Subcutaneous adipose tissue (tissue), 4 donors: Measurements from ENCODE around the gene QSOX2. TPM values are rescaled to one million over a fixed set of nuclear protein-coding genes. Genes with fewer than 3 reads are reported as not detected.

Experiments
- total RNA-seq, 4 donors: library from RNA; depleted of rRNA; stranded (reverse); fragments of >200 nt; gene quantifications; one replicate each; pipeline ENCODE4 v1.1.0, GENCODE V29; 2016
- TF ChIP-seq, protein P1 (sequence below): fragments of 450-650 bp; IDR thresholded peaks from one replicate; pipeline ENCODE4 v1.5.1; 2016; ENCODE audit warnings: low read depth, mild to moderate bottlenecking, control low read depth, antibody characterized with exemption, moderate library complexity

Gene QSOX2
- total RNA-seq, 4 donors from 2014 or later, result 3.7 to 5.3 (median 4.5) TPM

DNA sequence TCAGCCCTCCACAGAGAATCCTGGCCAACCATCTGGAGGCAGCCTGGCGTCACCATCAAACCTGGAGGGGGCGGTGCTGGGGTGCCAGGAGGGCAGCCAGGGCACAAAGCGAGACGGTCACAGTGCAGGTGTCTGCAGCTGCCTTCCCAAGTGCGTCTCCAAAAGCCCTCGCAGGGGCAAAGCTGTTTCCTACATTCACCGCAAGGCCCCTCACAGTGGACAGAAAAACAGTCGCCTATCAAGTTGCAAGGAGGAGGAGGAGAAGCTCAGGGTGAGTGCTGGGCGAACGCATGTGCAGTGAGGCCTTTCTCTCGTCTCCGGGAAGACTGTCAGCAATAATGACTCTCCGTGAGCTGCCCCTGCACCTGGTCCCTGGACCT is 22.7 kb downstream of the QSOX2 start:
- TF ChIP-seq, protein P1, sequence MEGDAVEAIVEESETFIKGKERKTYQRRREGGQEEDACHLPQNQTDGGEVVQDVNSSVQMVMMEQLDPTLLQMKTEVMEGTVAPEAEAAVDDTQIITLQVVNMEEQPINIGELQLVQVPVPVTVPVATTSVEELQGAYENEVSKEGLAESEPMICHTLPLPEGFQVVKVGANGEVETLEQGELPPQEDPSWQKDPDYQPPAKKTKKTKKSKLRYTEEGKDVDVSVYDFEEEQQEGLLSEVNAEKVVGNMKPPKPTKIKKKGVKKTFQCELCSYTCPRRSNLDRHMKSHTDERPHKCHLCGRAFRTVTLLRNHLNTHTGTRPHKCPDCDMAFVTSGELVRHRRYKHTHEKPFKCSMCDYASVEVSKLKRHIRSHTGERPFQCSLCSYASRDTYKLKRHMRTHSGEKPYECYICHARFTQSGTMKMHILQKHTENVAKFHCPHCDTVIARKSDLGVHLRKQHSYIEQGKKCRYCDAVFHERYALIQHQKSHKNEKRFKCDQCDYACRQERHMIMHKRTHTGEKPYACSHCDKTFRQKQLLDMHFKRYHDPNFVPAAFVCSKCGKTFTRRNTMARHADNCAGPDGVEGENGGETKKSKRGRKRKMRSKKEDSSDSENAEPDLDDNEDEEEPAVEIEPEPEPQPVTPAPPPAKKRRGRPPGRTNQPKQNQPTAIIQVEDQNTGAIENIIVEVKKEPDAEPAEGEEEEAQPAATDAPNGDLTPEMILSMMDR, result no peak

DNA sequence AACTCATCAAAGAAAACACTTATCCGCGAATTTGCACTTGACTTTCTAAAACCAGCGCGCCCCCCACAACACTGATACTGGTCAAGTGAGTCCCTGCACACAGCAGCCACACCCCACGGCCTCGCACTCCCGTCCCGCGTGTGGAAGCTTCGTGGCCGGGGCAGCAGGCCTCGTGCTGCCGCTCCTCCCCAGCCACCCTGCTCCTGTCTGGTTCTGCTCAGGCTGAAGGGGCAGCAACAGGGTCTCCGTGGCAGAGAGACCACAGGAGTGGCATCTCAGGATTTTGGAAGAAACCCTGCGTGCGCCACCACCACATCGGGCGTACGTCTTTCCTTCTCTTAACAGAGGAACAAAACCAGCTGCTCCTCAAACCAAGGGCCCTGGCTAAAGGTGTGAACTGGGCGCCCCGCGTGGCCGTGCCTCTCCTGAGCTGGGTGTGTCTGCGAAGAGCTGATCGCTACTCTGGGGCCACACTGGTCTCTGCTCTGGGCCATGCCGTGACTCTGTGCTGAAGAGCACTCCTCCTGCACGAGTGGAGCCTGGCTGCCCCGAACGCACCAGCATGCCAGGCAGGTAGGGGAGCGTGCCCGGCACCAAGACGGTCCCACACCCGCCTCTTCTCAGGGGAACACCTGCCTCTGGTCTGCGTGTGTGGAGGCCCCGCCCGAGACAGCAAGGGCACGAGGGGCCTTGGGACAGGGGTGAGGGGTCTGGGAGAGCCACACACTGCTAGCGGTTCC is 23.3 kb downstream of the QSOX2 start:
- TF ChIP-seq, protein P1, result no peak

DNA sequence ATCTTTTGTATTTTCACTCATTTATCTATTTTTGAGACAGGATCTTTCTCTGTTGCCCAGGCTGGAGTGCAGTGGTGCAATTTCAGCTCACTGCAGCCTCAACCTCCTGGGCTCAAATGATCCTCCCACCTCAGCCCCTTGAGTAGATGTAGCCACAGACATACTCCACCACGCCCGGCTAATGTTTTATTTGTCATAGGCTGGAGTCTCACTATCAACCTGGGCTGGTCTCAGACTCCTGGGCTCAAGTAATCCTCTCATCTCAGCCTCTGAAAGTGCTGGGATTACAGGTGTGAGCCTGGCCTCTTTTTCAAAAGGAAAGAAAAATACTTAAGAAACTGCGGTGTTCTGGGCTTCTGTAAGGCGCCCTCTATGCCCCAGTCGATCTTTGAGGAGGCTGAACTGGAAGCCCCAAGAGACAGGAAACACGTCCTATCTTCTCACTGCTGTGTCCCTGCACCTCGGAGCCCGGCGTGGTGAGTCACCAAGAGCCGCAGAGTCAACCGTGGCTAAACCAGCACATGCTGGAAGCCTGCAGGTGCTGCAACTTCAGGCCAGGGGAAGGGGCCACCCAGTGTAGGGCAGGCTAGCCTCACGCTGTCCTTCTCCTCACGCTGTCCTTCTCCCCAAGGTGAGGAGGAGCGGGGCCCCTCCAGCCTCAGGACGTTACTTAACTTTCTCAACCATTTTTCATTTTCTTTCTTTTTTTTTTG is 25.4 kb downstream of the QSOX2 start:
- TF ChIP-seq, protein P1, result no peak

DNA sequence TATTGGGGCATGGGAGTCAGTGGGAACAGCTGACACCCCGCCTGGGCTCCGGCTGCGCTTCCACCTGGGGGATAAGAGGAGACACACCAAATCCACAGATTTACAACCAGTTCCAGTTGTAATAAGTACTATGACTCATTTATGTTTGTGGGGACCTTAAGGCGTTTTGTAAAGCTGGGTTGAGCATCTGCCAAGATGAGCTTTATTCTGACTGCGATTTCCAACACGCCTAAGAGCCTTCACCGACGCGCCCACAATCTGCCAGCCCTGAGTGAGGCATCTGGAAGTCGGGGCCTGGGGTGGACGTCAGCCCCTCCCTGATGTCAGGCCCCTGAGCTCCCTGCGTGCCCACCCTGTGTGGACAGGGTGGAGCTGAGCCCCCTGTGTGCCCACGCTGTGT is 26.3 kb downstream of the QSOX2 start:
- TF ChIP-seq, protein P1, result no peak

DNA sequence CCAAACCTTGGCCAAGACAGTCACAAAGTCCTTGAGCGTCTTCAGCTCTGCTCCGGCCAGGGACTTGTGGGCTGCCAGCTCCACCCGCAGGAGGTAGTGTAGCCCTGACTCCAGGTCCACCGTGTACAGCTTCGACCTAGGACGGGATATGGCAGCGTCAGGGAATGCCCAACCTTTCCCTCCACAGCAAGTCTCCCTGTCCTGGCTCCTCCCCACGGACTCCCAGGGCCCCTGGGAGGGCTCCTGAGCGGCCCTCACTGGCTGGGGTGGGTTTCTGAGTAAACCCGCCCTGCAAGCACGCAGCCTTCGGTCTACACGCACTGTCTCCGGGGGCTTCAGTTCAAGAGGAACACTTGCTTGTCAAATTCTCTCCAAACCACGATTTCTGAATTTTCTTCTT is 26.9 kb downstream of the QSOX2 start:
- TF ChIP-seq, protein P1, result no peak

DNA sequence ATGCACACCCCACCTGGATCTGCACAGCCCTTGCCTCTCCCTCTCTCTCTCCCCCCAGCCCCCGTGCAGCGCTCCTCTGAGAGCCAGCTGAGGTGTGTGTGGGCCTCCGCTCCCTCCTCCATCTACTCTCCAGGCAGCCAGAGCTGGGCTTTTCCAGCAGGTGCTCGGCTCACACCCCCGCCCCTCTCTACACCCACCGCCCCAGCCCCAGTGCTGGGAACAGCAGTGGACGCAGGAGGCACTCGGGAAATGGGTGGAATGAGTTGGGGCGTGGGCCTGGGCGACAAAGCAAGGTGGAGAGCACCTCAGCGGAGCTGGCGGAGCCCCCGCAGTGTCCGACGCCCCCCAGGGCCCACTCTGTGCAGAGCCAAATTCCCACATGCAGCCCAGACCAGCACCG is 27.3 kb downstream of the QSOX2 start:
- TF ChIP-seq, protein P1, result no peak

DNA sequence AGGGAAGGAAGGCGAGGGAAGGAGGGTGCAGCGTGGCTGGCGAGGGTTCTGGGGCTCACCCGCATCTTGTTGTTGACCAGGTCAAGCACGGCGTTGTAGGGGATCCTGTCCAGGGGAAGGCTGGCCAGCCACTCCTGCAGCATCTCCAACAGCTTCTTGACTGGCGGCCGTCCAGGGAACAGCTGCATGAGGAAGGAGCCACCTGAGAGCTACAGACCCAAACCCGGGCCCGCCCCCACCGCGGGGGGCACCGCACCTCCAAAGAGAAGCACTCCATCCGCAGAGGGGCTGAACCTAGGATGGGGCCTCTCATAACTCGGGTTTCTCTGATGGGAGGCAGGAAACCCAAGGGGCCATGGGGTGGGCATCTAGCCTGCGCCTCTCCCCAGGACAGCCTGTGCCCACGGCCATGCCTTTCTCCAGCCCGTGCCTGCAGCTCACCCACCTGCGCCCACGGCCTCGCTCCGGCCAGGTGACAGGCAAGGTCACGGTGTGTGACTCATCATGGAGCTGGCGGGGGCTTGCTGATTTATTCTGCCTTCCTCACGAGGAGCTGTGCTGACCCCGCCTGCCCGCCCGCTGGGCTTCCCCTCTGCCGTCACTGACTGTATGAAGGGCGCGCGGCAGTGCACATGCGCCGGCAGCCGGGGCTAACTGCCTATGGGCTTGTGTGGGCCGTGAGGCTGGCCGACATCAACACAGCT is 28.9 kb downstream of the QSOX2 start:
- TF ChIP-seq, protein P1, result no peak
